NCI-H2029 (cell line): ENCODE measurements around the gene STARD6.
"Not testable (repeated sequence)": the region's sequence is repeated elsewhere in the genome, so short reads cannot be mapped to it uniquely, and the experiment has no call there.

Experiments used
- DNase-seq: peaks from one replicate; lab custom pipeline; 2025; lab: John Stamatoyannopoulos, UW

The STARD6 gene

GRCh38 chr18:54357660-54358494, at the start of gene STARD6, which contains the start of gene C18orf54:
TSS of gene STARD6 (minus strand) at chr18:54357858. CDS start at chr18:54354573, 3,285 bp downstream.
TSS of gene C18orf54 (plus strand) at chr18:54357906. CDS start at chr18:54360573, 2,667 bp downstream.
- peak; percentile 31 for DNase-seq

GRCh38 chr18:54405290-54405689, 47.6 kb upstream of the STARD6 start:
- DNase-seq = no peak

GRCh38 chr18:54396760-54397159, 39.1 kb upstream of the STARD6 start:
- DNase-seq = no peak

- no peak for DNase-seq
These were observed 36.1 kb upstream of the STARD6 start for GRCh38 chr18:54393648-54394294.

DNA sequence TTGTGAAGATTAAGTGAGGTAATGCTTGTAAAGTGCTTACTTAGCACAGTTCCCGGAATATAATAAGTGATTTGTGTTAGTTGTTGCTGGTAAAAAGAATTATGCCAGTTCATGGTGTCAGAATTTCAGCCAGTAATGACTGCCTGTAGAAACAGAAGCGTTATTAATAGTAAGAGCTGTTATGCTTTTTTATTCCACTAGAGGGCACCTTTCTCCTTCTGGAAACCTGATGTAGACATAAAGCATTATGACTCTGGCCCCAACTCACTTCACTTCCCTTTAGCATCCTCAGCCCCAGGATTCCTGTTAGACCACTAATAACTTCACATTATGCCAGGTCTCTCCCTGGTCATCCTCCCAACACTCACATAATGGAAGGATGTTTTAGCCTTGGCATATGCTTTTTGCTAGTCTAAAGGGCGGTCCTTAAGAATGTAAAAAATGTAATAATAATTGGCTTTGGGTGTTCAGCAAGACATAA, 34.9 kb upstream of the STARD6 start:
- DNase-seq = peak; percentile 8

GRCh38 chr18:54390838-54391237, 33.2 kb upstream of the STARD6 start:
- DNase-seq = no peak

DNA sequence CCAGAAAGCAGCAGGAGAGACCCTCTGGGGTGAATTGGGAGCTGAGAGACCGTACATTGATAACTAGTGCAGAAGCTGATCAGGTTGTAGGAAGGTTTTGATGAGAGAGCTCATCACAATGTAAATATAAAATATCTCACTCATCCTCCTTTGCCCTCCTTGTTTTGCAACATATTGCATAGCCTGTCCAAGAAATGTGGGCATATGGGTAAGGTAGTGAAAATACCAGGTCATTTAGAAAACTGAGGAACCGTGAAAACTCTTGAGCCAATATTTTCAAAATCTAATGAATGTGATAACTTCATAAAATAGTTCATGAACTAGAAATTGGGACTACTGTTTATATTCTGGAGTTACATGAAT, 31.5 kb upstream of the STARD6 start:
- no peak for DNase-seq

DNA sequence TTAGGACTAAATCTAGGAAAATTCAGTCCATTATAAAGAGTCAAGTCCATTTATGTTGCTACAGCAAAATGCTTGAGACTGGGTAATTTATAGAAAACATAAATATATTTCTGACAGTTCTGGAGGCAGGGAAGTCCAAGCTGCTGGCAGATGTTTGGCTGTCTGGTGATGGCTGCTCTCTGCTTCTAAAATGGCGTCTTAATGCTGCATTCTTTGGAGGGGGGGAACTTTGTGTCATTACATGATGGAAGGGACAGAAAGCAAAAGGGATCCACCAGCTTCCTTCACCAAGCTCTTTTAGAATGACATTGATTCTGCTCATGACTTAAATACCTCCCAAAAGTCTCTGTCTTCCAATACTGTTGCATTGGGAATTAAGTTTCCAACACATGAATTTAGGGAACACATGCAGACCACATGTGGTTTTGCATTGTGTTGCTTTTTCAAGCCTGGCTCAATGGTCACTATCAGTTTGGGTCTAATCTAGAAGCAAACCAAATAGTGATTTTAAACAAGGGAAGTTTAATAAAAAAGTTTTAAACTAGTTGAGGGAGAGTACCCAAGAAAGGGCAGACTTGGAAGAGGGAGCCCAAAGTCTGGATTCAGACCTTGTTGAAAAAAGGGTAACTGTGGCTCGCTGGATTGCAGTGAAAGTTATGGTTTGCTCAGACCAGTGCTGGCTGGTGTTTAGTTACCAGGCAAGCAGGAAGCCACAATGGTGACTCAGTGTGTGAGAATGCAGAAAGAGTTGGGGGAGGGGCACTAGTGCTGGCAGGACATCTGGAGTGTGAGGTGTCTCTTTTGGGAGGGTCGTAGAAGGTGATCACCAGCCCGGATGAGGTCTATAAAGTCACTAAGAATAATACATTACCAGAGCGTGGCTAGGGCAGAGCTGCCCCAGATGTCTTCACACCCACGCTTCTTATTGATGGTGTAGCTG, 30.8 kb upstream of the STARD6 start:
- no peak for DNase-seq

GRCh38 chr18:54387631-54388030, 30.0 kb upstream of the STARD6 start:
- DNase-seq = no peak

DNA sequence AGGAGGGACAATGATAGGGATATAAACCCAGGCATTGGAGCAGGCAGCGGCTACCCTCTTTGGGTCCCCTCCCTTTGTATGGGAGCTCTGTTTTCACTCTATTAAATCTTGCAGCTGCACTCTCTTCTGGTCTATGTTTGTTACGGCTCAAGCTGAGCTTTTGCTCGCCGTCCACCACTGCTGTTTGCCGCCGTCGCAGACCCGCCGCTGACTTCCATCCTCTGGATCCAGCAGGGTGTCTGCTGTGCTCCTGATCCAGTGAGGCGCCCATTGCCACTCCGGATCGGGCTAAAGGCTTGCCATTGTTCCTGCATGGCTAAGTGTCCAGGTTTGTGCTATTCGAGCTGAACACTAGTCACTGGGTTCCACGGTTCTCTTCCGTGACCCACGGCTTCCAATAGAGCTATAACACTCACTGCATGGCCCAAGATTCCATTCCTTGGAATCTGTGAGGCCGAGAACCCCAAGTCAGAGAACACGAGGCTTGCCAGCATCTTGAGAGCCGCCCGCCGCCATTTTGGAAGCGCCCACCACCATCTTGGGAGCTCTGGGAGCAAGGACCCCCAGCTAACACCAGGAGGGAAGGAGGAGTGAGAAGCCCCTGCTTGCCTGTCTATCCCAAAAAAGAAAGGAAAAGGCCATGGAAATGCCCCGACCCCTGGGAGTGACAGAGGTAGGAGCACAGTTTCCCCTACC, 29.3 kb upstream of the STARD6 start:
- not testable (repeated sequence) for DNase-seq

DNA sequence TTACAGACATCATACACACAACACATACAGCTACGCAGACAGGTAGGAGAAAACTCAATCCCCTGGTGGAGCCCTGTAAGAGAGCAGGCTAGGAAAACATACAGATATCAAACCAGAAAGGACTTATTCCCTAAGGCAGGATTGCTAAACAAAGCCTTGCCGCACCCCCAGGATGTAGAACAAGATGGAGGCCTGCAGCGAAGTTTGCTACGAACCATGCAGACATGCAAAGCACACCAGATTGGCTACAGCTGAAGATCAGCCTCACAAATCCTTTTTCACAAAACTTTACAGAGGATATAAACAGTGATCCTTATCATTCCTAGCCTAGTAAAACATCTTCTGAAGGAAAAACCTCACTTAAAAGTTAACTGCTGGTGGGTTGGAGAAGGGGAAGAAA, 28.4 kb upstream of the STARD6 start:
- DNase-seq = no peak

DNA sequence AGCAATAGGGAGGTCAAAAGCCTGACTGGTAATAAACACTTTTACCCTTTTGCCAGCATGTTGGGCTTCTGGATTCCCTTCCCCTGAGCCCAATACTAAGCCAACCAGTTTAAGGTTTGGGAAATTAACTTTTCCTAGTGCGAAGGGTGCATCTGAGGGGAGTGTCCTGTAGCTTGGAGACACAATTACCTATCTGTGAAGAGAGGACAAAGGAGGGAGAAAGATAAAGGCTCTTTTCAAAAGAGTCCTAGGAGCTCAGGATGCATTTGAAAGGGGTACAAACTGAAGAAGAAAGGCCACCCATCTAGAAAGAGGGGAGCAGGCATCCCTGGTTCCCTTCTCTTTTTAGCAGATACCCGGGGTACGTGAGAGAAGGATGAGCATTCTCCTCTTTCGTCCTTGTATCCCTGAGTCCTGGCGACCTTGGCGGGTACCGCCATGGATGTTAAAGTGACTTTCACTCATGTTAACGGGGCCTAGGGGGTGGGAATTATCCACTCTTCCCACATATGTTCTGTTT, 25.1 kb upstream of the STARD6 start:
- no peak for DNase-seq

- DNase-seq = no peak
These were observed 24.4 kb upstream of the STARD6 start for GRCh38 chr18:54382076-54382475.

DNA sequence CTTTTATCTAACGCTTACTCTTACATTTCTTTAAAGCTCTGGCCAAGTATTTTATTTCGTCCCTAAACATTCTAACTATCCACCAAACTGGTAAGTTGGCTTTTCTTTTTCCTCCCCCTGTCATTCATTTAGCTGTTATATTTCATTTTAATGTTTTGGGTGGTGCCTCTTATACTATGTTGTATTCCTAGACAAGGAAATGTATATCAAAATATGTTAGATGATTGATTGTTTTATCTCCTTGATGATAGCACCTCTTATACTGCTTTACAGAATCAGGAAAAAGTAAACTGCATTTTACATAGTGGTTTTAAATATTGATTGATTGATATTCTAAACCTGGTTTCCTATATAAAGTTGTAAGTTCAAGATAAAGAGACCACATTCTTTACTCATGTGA, 24.0 kb upstream of the STARD6 start:
- no peak for DNase-seq

GRCh38 chr18:54378057-54378456, 20.4 kb upstream of the STARD6 start:
- no peak for DNase-seq

GRCh38 chr18:54360406-54360805, 2.7 kb upstream of the STARD6 start:
- DNase-seq = no peak

- DNase-seq = no peak
These were observed 1.6 kb upstream of the STARD6 start for GRCh38 chr18:54359233-54359632.

DNA sequence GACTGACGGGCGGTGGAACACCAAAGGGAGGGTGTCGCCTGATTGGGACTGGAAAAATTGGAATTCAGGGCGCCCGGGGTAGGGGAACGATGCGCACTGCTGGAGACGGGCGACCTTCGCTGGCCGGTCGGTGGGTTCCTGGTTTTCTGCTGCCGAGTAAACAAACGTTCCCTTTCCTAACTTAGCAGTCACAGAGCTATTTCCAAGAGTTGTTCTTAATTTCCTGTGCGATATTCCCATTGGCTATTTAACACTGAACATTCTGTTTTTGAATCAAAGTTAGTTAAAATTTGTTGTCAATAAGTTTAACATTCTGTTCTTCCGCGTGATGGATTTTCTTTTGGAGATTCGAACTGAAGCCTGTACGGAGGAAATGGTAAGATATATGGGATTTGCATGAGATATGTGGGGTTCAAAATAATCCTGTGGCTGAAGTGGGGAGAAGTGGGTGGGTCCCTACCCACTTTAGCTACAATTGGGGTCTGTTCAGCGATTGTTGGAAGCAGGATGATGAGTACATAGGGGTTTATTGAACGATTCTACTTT, 910 bp upstream of the STARD6 start:
- DNase-seq = no peak

- no peak for DNase-seq
These were observed 487 bp downstream of the STARD6 start for GRCh38 chr18:54357082-54357659.

- no peak for DNase-seq
These were observed 6.5 kb downstream of the STARD6 start for GRCh38 chr18:54351186-54351585.

GRCh38 chr18:54338230-54338629, 19.4 kb downstream of the STARD6 start:
- DNase-seq = no peak
